ENCODE measurements around the gene GPC3. TPM values are rescaled to one million over a fixed set of nuclear protein-coding genes. Genes with fewer than 3 reads are reported as not detected.

GPC3 gene
- total and polyA plus RNA-seq, 8 donors, result 0.46 to 137 (median 4.4) TPM

- Histone ChIP-seq H3K27ac (no peak overlapping the region), H3K4me3 (no peak overlapping the region), H3K36me3 (no peaks in the 10 kb centered on the region), H3K9me3 (no peaks in the 10 kb centered on the region), H3K27me3 (no peaks in the 10 kb centered on the region), H3K4me1 (no peaks in the 10 kb centered on the region)
- WGBS, 5 donors, result 74 to 92% (median 80%) methylated on average over 3 of the region's 3 CpGs
- no peak for TF ChIP-seq POLR2AphosphoS5 (IDR thresholded peaks at IDR 0.05)
- TF ChIP-seq CTCF (IDR thresholded peaks at IDR 0.05), result no peak
- no peak for TF ChIP-seq EP300 (IDR thresholded peaks at IDR 0.05)
- TF ChIP-seq POLR2A (IDR thresholded peaks at IDR 0.05), result no peak
- no peak for DNase-seq
- intact Hi-C loops (cut with DNase I; ENCODE audit: low total_unique reads), result no loop called here
Observed at GRCh38 chrX:133859336-133859735, 126.1 kb downstream of the GPC3 start.

- Histone ChIP-seq H3K9me3 (no peaks in the 10 kb centered on the region), H3K27ac (no peak overlapping the region), H3K36me3 (no peaks in the 10 kb centered on the region), H3K4me1 (no peaks in the 10 kb centered on the region), H3K27me3 (no peaks in the 10 kb centered on the region), H3K4me3 (no peak overlapping the region)
- intact Hi-C loops (cut with DNase I; ENCODE audit: low total_unique reads), result no loop called here
- 71 to 94% (median 80%) methylated on average over 1 of the region's 1 CpG for WGBS, 5 donors
- no peak for DNase-seq
- TF ChIP-seq EP300 (IDR thresholded peaks at IDR 0.05) (no peak), POLR2AphosphoS5 (IDR thresholded peaks at IDR 0.05) (no peak), POLR2A (IDR thresholded peaks at IDR 0.05) (no peak), CTCF (IDR thresholded peaks at IDR 0.05) (no peak)
Observed at GRCh38 chrX:133857640-133858269, 127.6 kb downstream of the GPC3 start.

- Histone ChIP-seq H3K36me3 (no peaks in the 10 kb centered on the region), H3K9me3 (no peaks in the 10 kb centered on the region), H3K4me3 (no peak overlapping the region), H3K27ac (no peak overlapping the region), H3K27me3 (no peaks in the 10 kb centered on the region), H3K4me1 (no peaks in the 10 kb centered on the region)
- no peak for TF ChIP-seq EP300 (IDR thresholded peaks at IDR 0.05)
- TF ChIP-seq POLR2AphosphoS5 (IDR thresholded peaks at IDR 0.05), result no peak
- TF ChIP-seq CTCF (IDR thresholded peaks at IDR 0.05), result no peak
- no peak for TF ChIP-seq POLR2A (IDR thresholded peaks at IDR 0.05)
- no peak for DNase-seq
- 24 to 48% (median 28%) methylated on average over 3 of the region's 3 CpGs for WGBS, 5 donors
- intact Hi-C loops (cut with DNase I; ENCODE audit: low total_unique reads), result no loop called here
Observed at GRCh38 chrX:133856819-133857218, 128.6 kb downstream of the GPC3 start.

- intact Hi-C loops (cut with DNase I; ENCODE audit: low total_unique reads), result no loop called here
- WGBS, 5 donors, result 63 to 71% (median 66%) methylated on average over 2 of the region's 2 CpGs
- no peak for DNase-seq
Observed at GRCh38 chrX:133854290-133854689, 131.1 kb downstream of the GPC3 start.

More at GRCh38 chrX:133854290-133854689, 131.1 kb downstream of the GPC3 start:
- no peak overlapping the region for H3K4me3 ChIP-seq
- H3K27me3 ChIP-seq, result no peaks in the 10 kb centered on the region
- no peak for TF ChIP-seq POLR2AphosphoS5 (IDR thresholded peaks at IDR 0.05)
- TF ChIP-seq POLR2A (IDR thresholded peaks at IDR 0.05), result no peak
- no peak for TF ChIP-seq EP300 (IDR thresholded peaks at IDR 0.05)
- TF ChIP-seq CTCF (IDR thresholded peaks at IDR 0.05), result no peak
- no peaks in the 10 kb centered on the region for H3K9me3 ChIP-seq
- H3K4me1 ChIP-seq, result no peaks in the 10 kb centered on the region
- H3K27ac ChIP-seq, result no peak overlapping the region
- H3K36me3 ChIP-seq, result no peaks in the 10 kb centered on the region

Data from stomach (tissue), 9 donors.